PC-3 (cell line): Measurements from ENCODE around the gene C11orf54.
"Not testable (repeated sequence)": the region's sequence is repeated elsewhere in the genome, so short reads cannot be mapped to it uniquely, and the experiment has no call there.

Experiments used
- CTCF ChIP-seq: fragments of 300-600 bp; sonication (generic); conservative IDR thresholded peaks from 2 replicates; pipeline ENCODE4 v1.5.1; 2017; ENCODE audit warnings: antibody characterized with exemption, low read depth, mild to moderate bottlenecking, low read length
- EZH2 ChIP-seq: fragments of 300-600 bp; sonication (generic); IDR thresholded peaks from one replicate; pipeline ENCODE4 v1.6.1; 2017; ENCODE audit warnings: antibody characterized with exemption, mild to moderate bottlenecking, low read length; ENCODE audit not compliant: unreplicated experiment
- EZH2phosphoT487 ChIP-seq: fragments of 300-600 bp; sonication (generic); IDR thresholded peaks from 2 replicates; pipeline ENCODE4 v1.6.1; 2018; ENCODE audit warnings: mild to moderate bottlenecking, antibody characterized with exemption, low read length, borderline replicate concordance

DNA sequence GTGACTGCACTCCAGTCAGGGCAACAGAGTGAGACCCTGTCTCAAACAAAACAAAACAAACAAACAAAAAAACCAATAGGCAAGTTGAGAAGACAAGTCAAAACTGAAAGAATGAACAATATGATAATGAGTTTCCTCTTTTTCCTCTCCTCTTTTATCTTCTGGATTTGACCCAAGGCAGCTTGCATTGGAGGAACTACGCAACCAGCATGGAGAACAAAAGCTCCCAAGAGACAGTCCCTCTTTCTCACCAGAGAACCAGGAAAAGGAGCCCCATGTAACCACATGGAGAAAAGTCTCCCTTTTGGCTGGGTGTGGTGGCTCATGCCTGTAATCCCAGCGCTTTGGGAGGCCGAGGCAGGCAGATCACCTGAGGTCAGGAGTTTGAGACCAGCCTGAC, 33.1 kb downstream of the C11orf54 start:
- TF ChIP-seq EZH2, EZH2phosphoT487, CTCF: not testable (repeated sequence)
